Endothelial cell of umbilical vein (primary cell): ENCODE results near the gene PARK7. TPM values are rescaled to one million over a fixed set of nuclear protein-coding genes. Genes with fewer than 3 reads are reported as not detected.

Experiments
- BruUV-seq: library from RNA; stranded (reverse); fragments of 400-500 nt; replicated peaks from 2 replicates; lab custom pipeline; 2021; lab: Mats Ljungman, UMichigan
- CTCF ChIA-PET: fragments of 300-600, 350-600 bp; sonication (Branson Sonifier 250); formaldehyde crosslinking; loops from one replicate; lab custom pipeline; 2021; ENCODE audit warnings: antibody characterized with exemption, inconsistent platforms; lab: Charles Lee
- POLR2A ChIA-PET: fragments of 300-600, 350-600 bp; sonication (Branson Sonifier 250); formaldehyde crosslinking; loops from one replicate; lab custom pipeline; 2021; ENCODE audit warnings: antibody characterized with exemption, inconsistent platforms; lab: Charles Lee
- DNase-seq: peaks from one replicate; pipeline ENCODE4 v3.0.0-alpha.2; 2011; ENCODE audit warnings: low read depth, low spot score
- FAIRE-seq: peaks from 2 replicates; lab custom pipeline; 2011; peaks lifted over from hg19 to GRCh38; lab: Jason Lieb, UNC
- H2AFZ ChIP-seq: 2 replicates; pipeline ENCODE4 v1.6.0; 2012; ENCODE audit warnings: low read depth, low read length, control low read depth, inconsistent platforms
- H3K27ac ChIP-seq: 2 replicates; pipeline ENCODE4 v1.5.1; 2011; ENCODE audit warnings: low read depth, mild to moderate bottlenecking, control low read depth, low read length, moderate library complexity; ENCODE audit not compliant: insufficient read depth
- H3K27me3 ChIP-seq, 2 experiments: 2 replicates each; pipeline versions ENCODE4 v1.6.0 to v1.6.1; 2011; ENCODE audit warnings: low read length in 2 of 2, mixed read lengths in 1 of 2; ENCODE audit not compliant: control insufficient read depth in 2 of 2, insufficient read depth in 2 of 2
- H3K36me3 ChIP-seq, 2 experiments: 2 replicates in 1 of 2; 3 replicates in 1 of 2; pipeline ENCODE4 v1.5.1; 2011; ENCODE audit warnings: low read length in 2 of 2, mild to moderate bottlenecking in 1 of 2, moderate library complexity in 1 of 2; ENCODE audit not compliant: control insufficient read depth in 2 of 2, insufficient read depth in 2 of 2; ENCODE audit errors: extremely low read depth in 1 of 2
- H3K4me1 ChIP-seq: 3 replicates; pipeline ENCODE4 v1.5.1; 2011; ENCODE audit warnings: mild to moderate bottlenecking, low read length; ENCODE audit not compliant: control insufficient read depth, insufficient read depth; ENCODE audit errors: extremely low read depth
- H3K4me2 ChIP-seq: 2 replicates; pipeline ENCODE4 v1.6.1; 2011; ENCODE audit warnings: low read length, control low read depth, mixed read lengths; ENCODE audit not compliant: insufficient read depth
- H3K4me3 ChIP-seq, 3 experiments: fragments of 200-600 bp in 1 of 3; sonication (generic), shearing (Covaris generic) in 1 of 3; replicated peaks in 1 of 3; 2 replicates each; pipeline ENCODE4 v1.5.1; 2011 to 2016; ENCODE audit warnings: control low read depth in 3 of 3, low read length in 3 of 3, mild to moderate bottlenecking in 2 of 3, inconsistent platforms in 1 of 3, low read depth in 1 of 3, moderate library complexity in 1 of 3; ENCODE audit not compliant: insufficient read depth in 1 of 3
- H3K79me2 ChIP-seq: 2 replicates; pipeline ENCODE4 v1.6.0; 2012; ENCODE audit warnings: low read length, inconsistent platforms; ENCODE audit not compliant: control insufficient read depth, insufficient read depth
- H3K9ac ChIP-seq: replicated peaks from 2 replicates; pipeline ENCODE3; 2011; ENCODE audit warnings: low read length, control low read depth; ENCODE audit not compliant: insufficient read depth; ENCODE audit errors: extremely low read depth
- H3K9me1 ChIP-seq: replicated peaks from 3 replicates; pipeline ENCODE4 v1.6.0; 2011; ENCODE audit warnings: mild to moderate bottlenecking, low read length; ENCODE audit not compliant: control insufficient read depth, insufficient read depth; ENCODE audit errors: extremely low read depth
- H3K9me3 ChIP-seq: replicated peaks from 2 replicates; pipeline ENCODE4 v1.5.1; 2012; ENCODE audit warnings: low read length, inconsistent platforms; ENCODE audit not compliant: control insufficient read depth, insufficient read depth
- H4K20me1 ChIP-seq: replicated peaks from 2 replicates; pipeline ENCODE3; 2011; ENCODE audit warnings: mild to moderate bottlenecking, low read length; ENCODE audit not compliant: control insufficient read depth, insufficient read depth; ENCODE audit errors: extremely low read depth
- CTCF ChIP-seq, 2 donors: IDR thresholded peaks; 1 replicate in 1 of 2; 2 replicates in 1 of 2; pipeline ENCODE4 v1.5.1; 2011; ENCODE audit warnings: low read length in 2 of 2, mild to moderate bottlenecking in 2 of 2, moderate library complexity in 2 of 2, control low read depth in 1 of 2, inconsistent platforms in 1 of 2, low read depth in 1 of 2; ENCODE audit not compliant: insufficient read depth in 1 of 2; ENCODE audit errors: extremely low read depth in 1 of 2
- EZH2 ChIP-seq: IDR thresholded peaks from 2 replicates; pipeline ENCODE4 v1.6.1; 2012; ENCODE audit warnings: borderline replicate concordance, low read depth, mild to moderate bottlenecking, moderate library complexity, low read length, inconsistent platforms; ENCODE audit not compliant: severe bottlenecking
- GATA2 ChIP-seq: IDR thresholded peaks from 2 replicates; pipeline ENCODE4 v1.7.0; 2011; ENCODE audit warnings: low read depth, mild to moderate bottlenecking, moderate library complexity, mixed read lengths, low read length; ENCODE audit not compliant: insufficient read length, insufficient read depth
- JUN ChIP-seq: IDR thresholded peaks from 2 replicates; pipeline ENCODE4 v1.6.1; 2011; ENCODE audit warnings: borderline replicate concordance, low read depth; ENCODE audit not compliant: insufficient read length, insufficient read depth
- MAX ChIP-seq: IDR thresholded peaks from 2 replicates; pipeline ENCODE4 v1.6.1; 2011; ENCODE audit not compliant: insufficient read depth, insufficient read length
- MYC ChIP-seq: IDR thresholded peaks from one replicate; pipeline ENCODE4 v1.6.1; 2011; ENCODE audit warnings: mild to moderate bottlenecking, low read depth, low read length
- POLR2A ChIP-seq: IDR thresholded peaks from 2 replicates; pipeline ENCODE4 v1.6.1; 2012; ENCODE audit warnings: low read depth, mild to moderate bottlenecking, control low read depth, low read length
- POLR2AphosphoS5 ChIP-seq: IDR thresholded peaks from 2 replicates; pipeline ENCODE4 v1.6.1; 2012; ENCODE audit warnings: low read depth, mild to moderate bottlenecking, control low read depth, low read length, moderate library complexity; ENCODE audit not compliant: insufficient read depth
- dilution Hi-C: fragments of 300-500 bp; cut with MboI; formaldehyde crosslinking; loops from one replicate; pipeline ENCODE4 v1.15.0; 2019; ENCODE audit warnings: low sequenced_read_pairs; ENCODE audit not compliant: extremely low pct_ligation_motif_present
- intact Hi-C: fragments of 100-400 bp; cut with micrococcal nuclease; formaldehyde crosslinking; loops from one replicate; pipeline ENCODE4 v1.10.0; 2022
- polyA plus RNA-seq, 4 experiments: library from polyadenylated mRNA; depleted of rRNA in 3 of 4; stranded (reverse) in 3 of 4; unstranded in 1 of 4; fragments of >200 nt; gene quantifications; 2 replicates each; pipeline versions ENCODE4 v1.2.1 to v1.2.3, GENCODE V29; 2011 to 2012; ENCODE audit warnings: missing spikeins in 1 of 4
- total RNA-seq: library from RNA; stranded (reverse); gene quantifications from 2 replicates; pipeline ENCODE4 v1.2.3, GENCODE V29; 2021

Gene PARK7
- total and polyA plus RNA-seq, 2 donors (not counting 3 experiments of a cell fraction or from before 2014, with no cell fraction given), result 203 to 294 TPM

- dilution Hi-C loops, result loop anchor here (10.0 kb wide), 1 partner anchor 304 kb away; the partner anchor contains the start of gene SLC45A1
- Histone ChIP-seq H3K4me1 (peaks cover 18% of the 10 kb centered on the region), H3K9me1 (no peaks in the 10 kb centered on the region), H3K9me3 (no peaks in the 10 kb centered on the region), H3K79me2 (peaks cover 33% of the 10 kb centered on the region), H3K4me3 (no peak overlapping the region), H3K9ac (no peak overlapping the region), H3K27ac (no peak overlapping the region), H3K4me2 (no peak overlapping the region), H2AFZ (no peak overlapping the region), H4K20me1 (no peaks in the 10 kb centered on the region), H3K36me3 (peaks cover 21% of the 10 kb centered on the region in 2 experiments), H3K27me3 (no peaks in the 10 kb centered on the region)
- DNase-seq, result no peak
- POLR2A ChIA-PET, result no interaction called here
- intact Hi-C loops, result no loop called here
- CTCF ChIA-PET, result interaction anchor here (0.9 to 10.4 kb wide), 3 partner anchors 29 to 339 kb away, joined by 3 to 396 read pairs (median 92); no protein-coding TSS in a partner anchor
- no TSS peak for BruUV-seq
- TF ChIP-seq POLR2AphosphoS5, result no peak
- TF ChIP-seq JUN, result no peak
- TF ChIP-seq CTCF (IDR thresholded peaks at IDR 0.05; ENCODE audit: extremely low read depth in 1 of 2, insufficient read depth in 1 of 2, low read depth in 1 of 2, low read length in 2 of 2), result no peak
- TF ChIP-seq MAX, result no peak
- TF ChIP-seq GATA2, result no peak
- no peak for TF ChIP-seq POLR2A
- no peak for TF ChIP-seq MYC
- TF ChIP-seq EZH2, result no peak
- no peak for FAIRE-seq
Measured at GRCh38 chr1:8011016-8011415, 49.5 kb downstream of the PARK7 start.
